Stromal cell of bone marrow (primary cell): ENCODE measurements around the gene SLC38A8.

Source experiments
- DNase-seq: peaks from one replicate; pipeline ENCODE4 v3.0.0-alpha.2; 2012; ENCODE audit warnings: low read depth

SLC38A8 gene

GRCh38 chr16:84031556-84031955, 11.0 kb downstream of the SLC38A8 start:
- no peak for DNase-seq

- DNase-seq: no peak
Observed at GRCh38 chr16:84029297-84030047, 13.1 kb downstream of the SLC38A8 start.

GRCh38 chr16:84027625-84028024, 15.0 kb downstream of the SLC38A8 start:
- DNase-seq: no peak

- DNase-seq: no peak
Observed at GRCh38 chr16:84026606-84027005, 16.0 kb downstream of the SLC38A8 start.

DNA sequence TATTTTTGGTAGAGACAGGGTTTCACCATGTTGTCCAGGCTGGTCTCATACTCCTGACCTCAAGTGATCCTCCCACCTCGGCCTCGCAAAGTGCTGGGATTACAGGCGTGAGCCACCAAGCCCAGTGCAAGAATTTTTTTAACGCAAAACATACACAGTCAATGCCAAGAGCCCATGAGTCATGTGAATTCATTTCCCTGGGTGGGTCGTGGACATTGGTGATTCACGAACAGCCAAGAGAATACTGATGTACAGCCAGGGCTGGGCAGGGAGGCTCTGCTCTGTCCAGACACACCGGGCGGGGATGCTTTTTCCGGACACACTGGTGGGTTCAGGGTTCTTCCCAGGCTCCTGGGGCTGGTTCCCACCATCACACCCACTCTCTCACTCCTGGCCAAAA, 17.7 kb downstream of the SLC38A8 start:
- DNase-seq: peak; percentile 74

GRCh38 chr16:84022644-84023043, 20.0 kb downstream of the SLC38A8 start:
- DNase-seq: no peak

- DNase-seq: no peak
Observed at GRCh38 chr16:84021488-84021887, 21.1 kb downstream of the SLC38A8 start.

- DNase-seq: no peak
Observed at GRCh38 chr16:84020353-84020752, 22.2 kb downstream of the SLC38A8 start.

DNA sequence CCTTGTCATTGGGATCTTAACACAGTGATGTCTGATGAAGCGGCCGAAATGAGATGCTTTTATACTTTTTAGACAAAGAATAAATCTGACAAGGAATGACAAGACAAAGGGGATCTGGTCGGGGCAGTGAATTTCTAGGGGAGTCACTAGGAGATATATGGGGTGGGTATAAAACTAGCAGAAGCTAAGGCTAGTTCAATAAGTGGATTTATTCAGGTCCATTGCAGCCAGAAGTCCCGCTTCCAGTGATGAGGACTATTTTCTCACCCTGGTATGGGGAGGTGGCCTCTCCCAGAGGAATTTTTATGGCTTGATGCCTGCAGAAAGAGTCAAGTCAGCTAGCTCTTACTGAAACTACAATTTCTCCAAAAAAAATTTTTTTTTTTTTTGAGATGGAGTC, 23.9 kb downstream of the SLC38A8 start:
- no peak for DNase-seq

GRCh38 chr16:84016477-84016876, 26.1 kb downstream of the SLC38A8 start:
- DNase-seq: no peak

DNA sequence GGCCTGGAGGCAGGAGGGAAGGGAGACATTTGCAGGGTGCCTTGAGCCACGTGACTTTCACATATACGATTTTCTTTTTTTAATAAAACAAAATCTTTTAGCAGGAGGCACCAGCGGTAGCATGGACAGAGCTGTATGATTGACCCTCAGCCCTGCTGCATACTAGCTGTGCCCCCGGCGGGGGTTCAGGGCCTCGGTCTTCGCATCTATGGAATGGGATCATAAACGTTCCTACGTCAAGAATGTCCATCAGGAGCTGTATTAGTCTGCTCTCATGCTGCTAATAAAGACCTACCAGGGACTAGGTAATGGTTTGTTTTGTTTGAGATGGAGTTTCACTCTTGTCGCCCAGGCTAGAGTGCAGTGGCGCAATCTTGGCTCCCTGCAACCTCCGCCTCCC, 27.2 kb downstream of the SLC38A8 start:
- DNase-seq: no peak

DNA sequence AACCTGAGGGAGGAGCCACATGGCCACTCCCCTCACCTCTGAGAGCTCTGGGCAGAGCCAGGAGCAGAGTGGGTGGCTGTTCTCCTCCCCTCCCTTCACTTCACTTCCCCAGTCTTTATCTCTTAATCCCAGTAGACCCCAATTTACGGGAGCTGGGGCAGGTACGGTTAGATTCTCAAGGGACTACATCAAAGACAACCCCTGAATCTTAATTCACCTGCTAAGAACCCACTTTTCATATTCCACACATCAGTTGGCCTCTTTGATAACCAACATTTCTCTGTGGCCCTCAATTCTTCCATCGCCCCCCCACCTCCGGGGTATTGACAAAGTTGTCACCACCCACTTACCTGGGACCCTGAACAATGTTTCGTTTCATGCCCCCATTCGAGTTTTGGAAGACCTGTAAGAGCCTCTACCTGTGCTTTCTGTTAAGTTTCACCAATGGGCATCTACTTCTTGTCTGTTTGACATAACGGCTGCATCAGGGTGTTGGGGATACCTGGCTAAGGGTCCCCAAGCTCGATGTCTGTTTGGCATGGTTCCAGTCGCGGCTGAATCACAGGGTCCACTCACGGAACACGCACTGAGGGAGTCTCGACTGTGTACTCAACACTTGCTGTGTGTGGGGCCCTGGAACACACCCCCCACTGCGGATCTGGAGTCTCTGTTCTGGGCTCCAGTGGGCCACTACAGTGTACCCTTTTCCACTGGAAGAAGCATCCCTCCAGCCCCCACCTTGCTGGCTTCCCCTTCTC, 27.8 kb downstream of the SLC38A8 start:
- no peak for DNase-seq

DNA sequence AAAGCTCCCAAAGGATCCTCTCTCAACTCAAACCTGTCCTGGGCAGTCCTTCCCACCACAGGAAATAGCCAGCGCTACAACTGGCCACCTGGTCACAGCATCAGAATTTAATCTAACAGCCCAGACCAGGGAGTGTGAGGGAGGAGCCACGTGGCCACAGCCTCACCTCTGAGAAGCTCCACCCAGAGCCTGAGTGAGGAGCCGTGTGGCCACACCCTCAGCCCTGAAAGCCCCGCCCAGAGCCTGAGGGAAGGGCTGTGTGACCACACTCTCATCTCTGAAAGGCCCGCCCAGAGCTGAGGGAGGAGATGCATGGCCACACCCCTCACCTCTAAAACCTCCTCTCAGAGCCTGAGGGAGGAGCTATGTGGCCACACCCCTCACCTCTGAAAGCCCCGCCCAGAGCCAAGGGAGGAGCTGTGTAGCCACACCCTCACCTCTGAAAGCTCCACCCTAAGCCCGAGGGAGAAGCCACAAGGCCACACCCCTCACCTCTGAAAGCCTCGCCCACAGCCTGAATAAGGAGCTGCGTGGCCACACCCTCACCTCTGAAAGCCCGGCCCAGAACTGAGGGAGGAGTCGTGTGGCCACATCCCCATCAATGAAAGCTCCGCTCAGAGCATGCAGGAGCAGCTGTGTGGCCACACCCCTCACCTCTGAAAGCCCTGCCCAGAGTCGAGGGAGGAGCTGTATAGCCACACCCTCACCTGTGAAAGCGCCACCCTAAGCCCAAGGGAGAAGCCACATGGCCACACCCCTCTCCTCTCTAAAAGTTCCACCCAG, 28.6 kb downstream of the SLC38A8 start:
- DNase-seq: no peak

GRCh38 chr16:84009282-84009681, 33.3 kb downstream of the SLC38A8 start:
- DNase-seq: no peak

DNA sequence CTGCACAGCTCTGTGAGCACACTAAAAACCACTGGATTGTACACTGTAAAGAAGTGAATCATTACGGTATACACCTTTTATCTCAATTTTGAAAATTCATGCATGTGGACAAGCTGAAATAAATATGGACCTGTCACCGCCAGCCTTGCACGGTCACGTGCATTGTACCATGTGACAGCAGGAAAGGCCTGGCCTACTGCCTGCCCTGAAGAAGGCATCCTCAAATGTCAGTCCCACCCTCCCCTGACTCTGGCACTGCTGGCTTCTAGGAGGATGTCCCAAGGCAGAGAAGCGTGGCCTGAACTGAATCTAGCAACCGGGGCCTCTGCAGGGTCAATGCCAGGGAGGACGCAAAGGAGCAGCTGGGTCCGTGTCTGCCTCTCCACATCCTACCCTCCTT, 34.6 kb downstream of the SLC38A8 start:
- DNase-seq: no peak

DNA sequence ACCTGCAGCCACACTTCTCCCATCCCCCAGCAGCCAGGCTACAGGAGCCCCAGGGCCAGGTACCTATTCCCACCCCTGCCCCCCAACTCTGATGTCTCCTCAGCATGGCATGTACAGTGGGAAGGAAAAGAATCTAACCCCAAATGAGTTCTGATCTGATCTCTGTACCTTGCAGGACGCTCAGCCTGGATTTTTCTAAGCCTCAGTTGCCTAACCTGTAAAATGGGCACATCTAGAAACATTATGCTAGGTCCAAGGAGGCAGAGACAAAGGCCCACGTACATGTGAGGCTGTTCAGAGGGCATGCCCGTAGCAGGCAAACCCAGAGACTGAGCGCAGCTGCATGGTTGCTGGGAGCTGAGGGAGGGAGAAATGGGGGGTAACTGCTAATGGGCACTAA, 35.1 kb downstream of the SLC38A8 start:
- no peak for DNase-seq

GRCh38 chr16:84005391-84005790, 37.2 kb downstream of the SLC38A8 start:
- DNase-seq: no peak

DNA sequence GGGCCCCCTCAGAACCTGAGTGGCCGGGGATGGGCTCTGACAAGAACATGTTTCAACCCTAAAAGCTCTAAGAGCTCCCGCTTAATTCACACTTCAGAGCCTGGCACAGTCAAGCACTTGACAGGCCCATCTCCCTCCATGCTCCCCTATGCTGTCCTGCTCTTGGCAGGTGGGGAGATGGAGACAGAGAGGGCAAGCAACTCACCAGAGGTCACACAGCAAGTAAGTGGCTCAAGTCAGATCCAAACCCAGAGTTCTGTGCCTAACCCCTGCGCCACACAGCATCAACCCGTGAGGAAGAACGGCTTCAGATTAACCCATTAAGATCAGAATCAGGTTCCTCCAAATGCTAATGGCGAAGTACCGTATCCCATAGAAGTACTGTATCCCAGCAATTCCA, 38.2 kb downstream of the SLC38A8 start:
- DNase-seq: no peak

DNA sequence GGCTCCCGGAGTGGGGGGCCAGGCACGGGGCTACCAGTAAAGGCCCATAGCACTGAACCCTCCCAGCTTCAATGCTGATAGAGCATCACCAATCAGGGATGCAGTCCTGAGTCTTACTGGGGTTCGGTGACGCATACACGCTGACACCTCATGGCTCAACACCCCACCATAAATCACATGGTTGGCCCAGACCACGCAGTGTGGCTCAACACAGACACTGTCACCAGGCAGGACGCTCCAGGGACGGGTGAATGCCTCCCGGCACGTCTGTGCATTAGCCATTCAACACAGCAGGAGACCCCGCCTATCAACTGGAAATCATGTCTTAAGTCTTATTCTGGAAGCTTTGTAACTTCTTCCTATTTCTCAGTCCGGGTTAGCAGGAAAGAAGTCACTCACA, 39.6 kb downstream of the SLC38A8 start:
- no peak for DNase-seq

DNA sequence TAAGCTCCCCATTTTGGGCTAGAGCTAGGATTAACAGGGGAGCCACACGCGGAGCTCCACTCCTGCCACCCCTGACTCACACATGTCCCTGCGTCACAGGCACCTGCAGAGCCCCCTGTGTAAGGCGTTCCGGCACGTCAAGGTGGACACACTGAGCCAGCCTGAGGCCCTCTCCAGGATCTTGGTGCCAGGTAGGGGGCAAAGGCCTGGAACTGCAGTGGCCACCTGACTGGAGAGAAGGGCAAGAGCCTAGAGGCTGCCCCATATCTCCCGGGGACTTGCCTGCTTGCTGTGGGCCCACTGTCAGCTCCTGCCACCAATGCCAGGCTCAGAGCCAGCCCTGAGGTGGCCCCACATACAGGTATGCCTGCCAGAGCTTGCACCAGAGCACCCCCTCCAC, 40.9 kb downstream of the SLC38A8 start:
- no peak for DNase-seq

- DNase-seq: no peak
Observed at GRCh38 chr16:84000989-84001642, 41.5 kb downstream of the SLC38A8 start.

DNA sequence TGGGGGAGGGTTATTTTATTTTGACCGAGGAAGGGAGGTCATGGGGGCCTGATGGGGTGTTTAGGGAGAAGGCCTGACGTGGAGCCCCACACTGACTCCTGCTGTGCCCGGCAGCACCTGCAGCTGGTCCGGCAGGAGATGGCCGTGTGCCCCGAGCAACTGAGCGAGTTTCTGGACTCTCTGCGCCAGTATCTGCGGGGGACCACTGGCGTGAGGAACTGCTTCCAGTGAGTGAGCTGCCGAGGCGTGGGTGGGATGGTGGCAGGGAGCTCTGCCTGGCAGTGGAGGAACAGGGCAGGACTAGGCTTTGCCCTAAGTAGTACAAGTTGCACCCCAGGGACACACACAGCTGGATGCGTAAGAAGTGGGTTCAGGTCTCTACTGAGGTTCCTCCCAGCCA, 44.5 kb downstream of the SLC38A8 start:
- DNase-seq: no peak
